NCI-H2171 (cell line): Measurements from ENCODE around the gene BTF3L4.

Experiments
- DNase-seq: peaks from one replicate; lab custom pipeline; 2025; lab: John Stamatoyannopoulos, UW

Gene BTF3L4

DNA sequence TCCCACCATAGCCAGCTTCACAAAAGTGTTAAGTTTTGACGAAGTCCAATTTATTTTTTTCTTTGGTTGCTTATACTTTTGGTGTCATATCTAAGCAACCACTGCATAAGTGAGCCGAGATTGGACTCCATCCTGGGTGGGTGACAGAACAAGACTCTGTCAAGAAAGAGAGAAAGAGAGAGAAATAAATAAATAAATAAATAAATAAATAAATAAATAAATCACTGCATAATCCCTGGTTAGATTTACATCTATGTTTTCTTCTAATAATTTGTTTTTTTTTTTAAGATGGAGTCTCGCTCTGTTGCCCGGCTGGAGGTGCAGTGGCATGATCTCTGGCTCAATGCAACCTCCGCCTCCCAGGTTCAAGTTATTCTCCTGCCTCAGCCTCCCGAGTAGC is 67.5 kb downstream of the BTF3L4 start:
- no peak for DNase-seq

DNA sequence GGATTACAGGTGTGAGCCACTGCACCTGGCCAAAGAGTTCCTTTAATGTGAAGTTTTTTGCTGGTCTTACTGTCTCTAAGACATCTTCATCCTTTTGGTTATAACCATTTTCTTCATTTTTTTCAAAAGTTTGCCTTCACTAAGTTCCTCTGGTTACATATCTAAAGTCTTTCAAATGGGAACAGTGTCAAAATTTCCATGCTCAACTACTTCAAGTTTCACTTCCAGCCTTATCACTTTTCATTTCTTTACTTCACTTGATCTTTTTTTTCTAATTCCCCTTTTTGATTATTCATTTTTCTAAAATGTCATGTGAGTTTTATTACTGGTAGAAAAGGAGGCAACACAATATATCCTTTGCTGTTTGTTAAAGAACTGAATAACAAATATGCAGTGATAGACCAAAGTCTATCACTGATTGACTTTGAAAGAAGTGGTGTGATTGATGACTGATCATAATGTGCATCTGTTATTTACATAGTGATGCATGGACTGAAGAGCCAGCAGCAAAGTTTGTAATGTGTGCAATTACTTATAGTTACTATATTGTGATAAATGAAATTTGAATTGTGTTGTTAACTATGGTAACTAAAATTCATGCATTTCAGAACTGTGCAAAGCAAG is 69.8 kb downstream of the BTF3L4 start:
- no peak for DNase-seq

DNA sequence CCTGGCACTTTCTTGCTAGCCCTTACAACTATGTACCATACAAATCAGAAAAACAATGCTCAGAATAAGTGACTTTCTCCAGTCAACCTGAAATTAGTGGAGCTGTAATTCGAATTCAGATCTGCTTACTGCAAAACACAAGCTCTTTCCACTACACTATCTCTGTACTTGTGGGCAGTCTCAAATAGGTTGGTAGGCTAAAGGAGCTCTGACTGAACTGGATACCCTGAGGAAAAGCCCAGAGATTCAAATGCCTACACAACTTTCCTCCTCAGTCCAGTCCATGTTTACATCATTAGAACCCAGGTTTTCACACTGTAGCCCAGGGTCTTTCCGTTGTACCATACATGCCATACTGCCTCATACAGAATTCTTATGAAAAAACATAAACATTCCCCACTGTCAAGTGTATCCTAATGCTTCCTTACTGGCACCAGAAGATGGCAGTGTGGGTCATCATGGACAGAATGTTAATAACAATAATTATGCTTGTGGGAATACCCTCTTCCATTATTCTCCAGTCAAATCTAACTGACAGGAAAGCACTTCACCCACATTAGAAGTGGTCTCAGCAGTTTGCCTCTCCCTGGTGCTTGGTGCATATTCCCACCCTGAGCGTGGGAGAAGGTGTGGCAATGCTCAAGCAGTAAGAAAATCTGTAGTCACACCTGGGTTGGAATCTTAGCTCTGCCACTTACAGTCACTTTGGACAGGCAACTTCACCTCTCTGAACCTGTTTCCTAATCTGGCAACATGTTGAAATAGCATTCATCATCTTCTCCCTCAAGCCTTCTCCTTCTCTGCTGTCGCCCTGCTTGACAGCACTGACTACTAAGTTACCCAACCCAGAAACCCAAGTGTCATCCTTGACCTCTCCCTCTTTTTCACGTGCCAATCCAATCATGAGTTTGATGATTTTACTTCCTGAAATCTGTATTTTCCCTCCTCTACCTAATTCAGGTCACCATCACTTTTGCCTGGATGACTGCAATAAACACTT is 71.4 kb downstream of the BTF3L4 start:
- peak; percentile 23 for DNase-seq

DNA sequence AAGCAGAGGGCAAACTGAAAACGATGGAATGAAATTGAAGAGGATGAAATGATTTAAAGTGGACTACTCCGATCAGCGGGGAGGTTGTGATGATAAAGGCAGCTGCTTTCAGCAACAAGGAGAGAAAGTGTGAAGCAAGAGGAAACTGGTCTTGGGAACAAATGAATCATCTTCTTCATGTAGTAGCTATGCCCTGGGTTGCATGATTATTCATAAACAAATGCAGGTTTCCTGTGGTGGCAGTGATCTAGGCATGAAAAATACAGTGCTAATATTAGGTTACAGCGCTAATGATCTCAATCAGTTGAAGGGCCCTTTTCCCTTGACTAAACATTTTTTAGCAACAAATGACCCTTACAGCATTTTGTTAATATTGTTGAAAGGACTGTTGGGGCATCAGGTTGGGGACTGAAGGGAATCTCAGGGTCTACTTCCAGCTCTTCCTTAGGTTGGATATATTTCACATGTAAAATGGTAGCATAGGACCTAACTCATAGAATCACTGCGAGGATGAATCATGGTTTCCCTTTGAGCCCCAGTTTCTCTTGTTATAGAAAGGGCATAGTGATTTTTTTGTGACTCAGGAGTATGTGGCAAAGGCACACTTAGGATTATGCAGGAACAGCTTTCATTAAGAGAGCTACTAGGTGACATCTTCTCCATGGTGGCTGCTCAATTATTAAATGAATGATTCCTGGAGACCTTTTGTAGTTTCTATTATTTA is 83.9 kb downstream of the BTF3L4 start:
- no peak for DNase-seq
